Ecto neural progenitor cell (in vitro differentiated cells): ENCODE results near the gene ACSL1.

Experiments used
- DNase-seq: peaks from one replicate; pipeline ENCODE4 v3.0.0-alpha.2; 2018; ENCODE audit warnings: low spot score

Gene ACSL1

DNA sequence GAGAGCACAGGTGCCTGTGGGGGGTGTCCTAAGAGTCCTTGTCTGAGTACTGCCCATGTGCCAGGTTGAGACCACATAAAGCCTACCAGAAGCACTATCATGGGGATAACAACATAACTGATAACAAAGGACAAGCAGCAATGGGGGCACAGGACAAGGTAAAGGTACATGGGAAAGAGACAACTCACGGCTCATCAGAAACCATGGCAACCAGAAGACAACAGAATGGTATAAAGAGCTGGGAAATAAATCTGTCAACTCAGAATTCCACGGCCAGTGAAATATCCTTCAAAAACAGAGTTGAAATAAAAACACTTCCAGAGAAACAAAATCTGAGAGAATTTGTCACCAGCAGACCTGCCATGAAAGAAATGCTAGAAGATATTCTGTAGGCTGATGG is 111.9 kb downstream of the ACSL1 start:
- DNase-seq, result no peak

DNA sequence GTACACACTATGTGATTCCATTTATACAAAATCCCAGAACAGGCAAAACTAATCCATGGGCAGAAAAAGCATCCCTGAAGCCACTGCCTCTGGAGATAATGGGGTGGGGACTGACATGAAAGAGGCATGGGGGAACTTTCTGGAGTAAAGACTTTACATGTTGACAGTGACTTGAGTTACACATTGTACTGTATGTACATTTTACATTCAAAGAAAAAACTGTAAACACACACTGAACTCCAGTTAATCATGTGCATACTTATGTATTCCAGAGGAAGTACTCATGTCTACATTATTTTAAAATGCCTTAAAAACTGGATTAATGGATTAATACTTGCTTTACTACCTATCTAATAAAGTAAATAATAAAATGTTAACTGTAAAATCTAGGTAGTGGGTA is 113.4 kb downstream of the ACSL1 start:
- DNase-seq, result no peak

DNA sequence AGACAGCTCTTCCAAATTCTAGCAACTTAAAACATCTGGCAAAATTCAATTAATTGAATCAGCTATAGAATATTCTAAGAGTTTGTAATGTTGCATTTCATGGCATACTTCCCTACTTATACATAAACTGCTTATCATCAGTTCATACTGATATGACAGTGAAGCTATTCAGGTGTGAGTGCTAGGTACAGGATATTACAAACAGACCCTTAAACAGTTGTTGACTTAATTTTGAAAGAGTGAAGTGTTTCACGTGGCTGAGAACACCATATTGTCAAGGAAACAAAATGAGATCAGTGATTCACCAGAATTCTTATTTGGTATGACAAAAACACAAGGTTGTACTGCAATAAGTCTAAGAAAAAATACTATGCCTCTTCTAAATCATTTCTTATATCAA is 119.3 kb downstream of the ACSL1 start:
- DNase-seq, result no peak

DNA sequence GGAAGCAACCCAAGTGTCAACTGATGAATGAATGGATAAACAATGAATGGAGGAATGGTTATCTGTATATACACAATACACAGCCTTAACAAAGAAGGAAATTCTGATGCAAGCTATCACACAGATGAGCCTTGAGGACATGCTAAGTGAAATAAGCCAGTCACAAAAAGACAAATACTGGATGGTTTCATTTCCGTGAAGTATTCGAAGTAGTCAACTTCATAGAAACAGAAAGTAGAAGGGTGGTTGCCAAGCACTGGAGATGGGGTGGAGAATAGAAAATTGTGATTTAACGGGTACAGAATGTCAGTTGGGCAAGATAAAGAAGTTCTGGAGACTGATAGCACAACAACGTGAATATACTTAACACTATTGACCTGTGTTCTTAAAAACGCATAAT is 120.1 kb downstream of the ACSL1 start:
- DNase-seq, result no peak
